GM23338 (cell line): ENCODE measurements around the gene ITPR3. TPM values are rescaled to one million over a fixed set of nuclear protein-coding genes. Genes with fewer than 3 reads are reported as not detected.

Source experiments
- ATAC-seq: fragments of 200-7000 bp; cut with Tn5 transposase; 3 replicates; pipeline ENCODE4 v1.9.1; 2020
- DNase-seq: peaks from one replicate; pipeline ENCODE4 v3.0.0-alpha.2; 2015; ENCODE audit warnings: low spot score
- H2AFZ ChIP-seq: fragments of 200-600 bp; sonication (generic); 2 replicates; pipeline ENCODE4 v1.8.0; 2016; ENCODE audit warnings: antibody characterized with exemption, mild to moderate bottlenecking, moderate library complexity
- H3F3A ChIP-seq: fragments of 200-600 bp; sonication (generic); replicated peaks from 2 replicates; pipeline ENCODE4 v1.8.0; 2017; ENCODE audit warnings: antibody characterized with exemption, mixed run types, low read depth
- H3K27ac ChIP-seq: fragments of 200-600 bp; sonication (generic); 2 replicates; pipeline ENCODE4 v1.6.1; 2016; ENCODE audit warnings: low read depth
- H3K27me3 ChIP-seq: fragments of 200-600 bp; sonication (generic); 2 replicates; pipeline ENCODE4 v1.8.0; 2016; ENCODE audit warnings: mild to moderate bottlenecking, mixed run types, moderate library complexity; ENCODE audit not compliant: insufficient read depth
- H3K36me3 ChIP-seq: fragments of 200-600 bp; sonication (generic); 2 replicates; pipeline ENCODE4 v1.8.0; 2016; ENCODE audit warnings: mild to moderate bottlenecking; ENCODE audit not compliant: insufficient read depth
- H3K4me1 ChIP-seq: fragments of 200-600 bp; sonication (generic); 2 replicates; pipeline ENCODE4 v1.8.0; 2016; ENCODE audit warnings: mild to moderate bottlenecking, moderate library complexity; ENCODE audit not compliant: insufficient read depth
- H3K4me2 ChIP-seq: fragments of 200-600 bp; sonication (generic); 2 replicates; pipeline ENCODE4 v1.7.1; 2017; ENCODE audit warnings: mixed run types
- H3K4me3 ChIP-seq: fragments of 200-600 bp; sonication (generic); 2 replicates; pipeline ENCODE4 v1.6.1; 2016; ENCODE audit warnings: mixed run types
- H3K79me2 ChIP-seq: fragments of 200-600 bp; sonication (generic); replicated peaks from 2 replicates; pipeline ENCODE4 v1.8.0; 2017; ENCODE audit warnings: mild to moderate bottlenecking; ENCODE audit not compliant: insufficient read depth
- H3K9me2 ChIP-seq: fragments of 200-600 bp; sonication (generic); 2 replicates; pipeline ENCODE4 v1.8.0; 2017; ENCODE audit not compliant: insufficient read depth
- H4K20me1 ChIP-seq: fragments of 200-600 bp; sonication (generic); replicated peaks from 2 replicates; pipeline ENCODE4 v1.8.0; 2017; ENCODE audit warnings: mild to moderate bottlenecking; ENCODE audit not compliant: insufficient read depth
- H3K27ac Mint-ChIP-seq: 2 replicates; pipeline ENCODE4 v1.8.0; 2020; ENCODE audit warnings: inconsistent platforms, mild to moderate bottlenecking, moderate library complexity, mixed read lengths
- H3K27me3 Mint-ChIP-seq: 3 replicates; pipeline ENCODE4 v1.8.0; 2022; ENCODE audit warnings: low read depth, mild to moderate bottlenecking, moderate library complexity, mixed read lengths, inconsistent platforms; ENCODE audit not compliant: insufficient read depth, poor library complexity
- H3K36me3 Mint-ChIP-seq: 3 replicates; pipeline ENCODE4 v1.8.0; 2021; ENCODE audit warnings: low read depth, mild to moderate bottlenecking, inconsistent platforms, moderate library complexity, mixed read lengths
- H3K4me1 Mint-ChIP-seq: 3 replicates; pipeline ENCODE4 v1.8.0; 2020; ENCODE audit warnings: mild to moderate bottlenecking, inconsistent platforms, mixed read lengths
- H3K4me3 Mint-ChIP-seq: 3 replicates; pipeline ENCODE4 v1.8.0; 2021; ENCODE audit warnings: moderate library complexity, mild to moderate bottlenecking, inconsistent platforms, mixed read lengths
- H3K9me3 Mint-ChIP-seq: 3 replicates; pipeline ENCODE4 v1.8.0; 2020; ENCODE audit warnings: moderate library complexity, mild to moderate bottlenecking, inconsistent platforms, mixed read lengths
- CREB1 ChIP-seq: fragments of 250-450 bp; sonication (Bioruptor Pico); IDR thresholded peaks from 2 replicates; pipeline ENCODE4 v1.5.0; 2020; ENCODE audit warnings: low read depth, mild to moderate bottlenecking, moderate library complexity
- EZH2 ChIP-seq: fragments of 200-600 bp; sonication (generic); IDR thresholded peaks from one replicate; pipeline ENCODE4 v1.8.0; 2017; ENCODE audit warnings: antibody characterized with exemption, mild to moderate bottlenecking, low read depth; ENCODE audit not compliant: unreplicated experiment
- EZH2phosphoT487 ChIP-seq: fragments of 200-600 bp; sonication (generic); IDR thresholded peaks from one replicate; pipeline ENCODE4 v1.8.1; 2018; ENCODE audit warnings: antibody characterized with exemption; ENCODE audit not compliant: unreplicated experiment
- JUNB ChIP-seq: IDR thresholded peaks from one replicate; pipeline ENCODE4 v1.6.1; 2016; ENCODE audit warnings: antibody characterized with exemption; ENCODE audit not compliant: unreplicated experiment
- NANOG ChIP-seq: IDR thresholded peaks from 2 replicates; pipeline ENCODE4 v1.6.1; 2016; ENCODE audit warnings: antibody characterized with exemption, borderline replicate concordance
- POLR2AphosphoS5 ChIP-seq: IDR thresholded peaks from 2 replicates; pipeline ENCODE4 v1.6.1; 2016; ENCODE audit warnings: antibody characterized with exemption, low read depth
- REST ChIP-seq: IDR thresholded peaks from one replicate; pipeline ENCODE4 v1.6.1; 2018; ENCODE audit warnings: antibody characterized with exemption; ENCODE audit not compliant: unreplicated experiment
- STAT1 ChIP-seq: IDR thresholded peaks from one replicate; pipeline ENCODE4 v1.6.1; 2016; ENCODE audit warnings: antibody characterized with exemption; ENCODE audit not compliant: unreplicated experiment
- ZNF114 ChIP-seq: fragments of 250-450 bp; sonication (Bioruptor Pico); IDR thresholded peaks from 2 replicates; pipeline ENCODE4 v1.5.0; 2020; ENCODE audit warnings: mild to moderate bottlenecking, moderate library complexity
- ZNF331 ChIP-seq: fragments of 250-450 bp; sonication (Bioruptor Pico); IDR thresholded peaks from 2 replicates; pipeline ENCODE4 v1.5.0; 2020; ENCODE audit warnings: low read depth, mild to moderate bottlenecking, moderate library complexity
- polyA plus RNA-seq: library from polyadenylated mRNA; unstranded; fragments of >200 nt; fragmentation: Nextera tagmentation; extraction: Ambion mirVana; gene quantifications from 2 replicates; pipeline ENCODE4 v1.2.1, GENCODE V29; 2016
- total RNA-seq: library from RNA; depleted of rRNA; stranded (reverse); fragments of >200 nt; shearing (Covaris generic); gene quantifications from 2 replicates; pipeline ENCODE4 v1.2.3, GENCODE V29; 2014
- TF ChIP-seq, protein P1 (sequence below): IDR thresholded peaks from 2 replicates; pipeline ENCODE4 v1.6.1; 2016; ENCODE audit warnings: antibody characterized with exemption
- TF ChIP-seq, protein P2 (sequence below), 2 experiments: fragments of 200-600 bp in 1 of 2; sonication (generic) in 1 of 2; conservative IDR thresholded peaks; 2 replicates each; pipeline versions ENCODE4 v1.5.1 to v1.6.1; 2016 to 2017; ENCODE audit warnings: antibody characterized with exemption in 2 of 2, low read depth in 2 of 2, mild to moderate bottlenecking in 2 of 2, moderate library complexity in 1 of 2

Gene ITPR3
- total and polyA plus RNA-seq, 2 experiments from 2014 or later, result 7.3 to 31.9 TPM

DNA sequence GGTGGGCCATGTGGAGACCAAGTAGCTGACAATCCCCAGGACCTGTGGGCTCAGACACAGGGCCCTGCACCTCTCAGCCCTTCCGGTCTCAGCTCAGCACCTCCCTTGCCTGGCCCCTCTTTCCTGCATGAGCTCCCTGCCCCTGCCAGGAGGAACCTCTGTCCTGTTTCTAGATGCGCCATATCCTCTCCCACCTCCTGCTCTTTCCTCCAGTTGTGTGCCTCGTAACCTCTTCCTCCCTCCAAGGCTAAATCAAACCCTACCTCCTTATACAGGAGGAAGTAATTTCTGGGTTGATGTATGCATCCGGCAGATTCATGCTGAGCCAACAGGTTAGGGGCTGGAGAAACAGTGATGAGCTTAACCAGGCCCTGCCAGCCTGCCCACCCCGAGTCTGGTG, 30.9 kb downstream of the ITPR3 start (continued):
- TF ChIP-seq REST (no peak), ZNF331 (CRISPR knock-in tag) (no peak)

DNA sequence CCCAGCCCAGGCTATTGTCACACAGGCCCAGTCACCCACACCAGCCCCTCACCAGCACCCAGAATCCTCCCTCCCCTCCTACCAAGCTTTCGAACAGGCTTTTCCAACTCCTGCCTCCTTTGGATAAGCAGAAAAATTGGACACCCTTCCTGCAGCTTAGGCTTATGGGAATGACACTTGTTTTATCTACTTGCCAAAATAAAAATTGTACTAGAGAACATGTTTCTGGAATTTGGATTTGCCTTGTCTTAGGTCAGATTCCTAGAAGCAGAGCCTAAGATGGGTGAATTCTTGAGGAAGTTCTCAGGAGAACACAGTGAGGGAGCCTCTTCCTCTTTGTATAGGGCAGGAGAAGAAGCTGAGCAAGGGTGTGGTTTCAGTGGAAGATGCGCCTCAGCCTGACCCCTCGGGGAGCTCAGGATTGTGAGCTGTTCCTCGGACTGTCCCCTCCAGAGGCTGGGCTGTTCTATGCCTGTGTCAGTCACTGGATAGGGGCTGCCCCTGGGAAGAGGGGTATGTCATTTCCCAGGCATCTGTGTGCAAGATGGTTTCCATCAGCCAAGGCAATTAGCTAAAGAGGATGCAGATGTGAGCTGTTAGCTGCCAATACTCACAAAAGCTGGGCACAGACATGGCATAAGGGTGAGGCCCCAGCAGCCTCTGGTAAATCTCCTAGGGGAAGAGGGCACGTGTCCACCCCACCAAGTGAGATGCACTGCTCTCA, 33.9 kb downstream of the ITPR3 start:
- Histone ChIP-seq H3K27me3 (no peaks in the 10 kb centered on the region), H3F3A (no peaks in the 10 kb centered on the region), H3K4me3 (no peak overlapping the region), H2AFZ (no peak overlapping the region), H3K4me2 (no peak overlapping the region), H3K9me2 (no peaks in the 10 kb centered on the region), H3K27ac (no peak overlapping the region), H3K4me1 (no peaks in the 10 kb centered on the region), H3K79me2 (no peaks in the 10 kb centered on the region), H4K20me1 (no peaks in the 10 kb centered on the region; the same call in 1 of the 2 replicates), H3K36me3 (no peaks in the 10 kb centered on the region)
- no peak overlapping the region for H3K4me3 Mint-ChIP-seq
- H3K27ac Mint-ChIP-seq, result 0 out of 2 replicates have a peak overlapping the region, but pooled peaks have one; percentile 66
- peaks cover 16% of the 10 kb centered on the region for H3K27me3 Mint-ChIP-seq
- no peak for ATAC-seq
- H3K4me1 Mint-ChIP-seq, result peaks cover 23% of the 10 kb centered on the region
- H3K9me3 Mint-ChIP-seq, result no peaks in the 10 kb centered on the region
- no peak for DNase-seq
- H3K36me3 Mint-ChIP-seq, result no peaks in the 10 kb centered on the region; the same call in 2 of the 3 replicates
- no peak for TF ChIP-seq NANOG
- TF ChIP-seq, protein P1, sequence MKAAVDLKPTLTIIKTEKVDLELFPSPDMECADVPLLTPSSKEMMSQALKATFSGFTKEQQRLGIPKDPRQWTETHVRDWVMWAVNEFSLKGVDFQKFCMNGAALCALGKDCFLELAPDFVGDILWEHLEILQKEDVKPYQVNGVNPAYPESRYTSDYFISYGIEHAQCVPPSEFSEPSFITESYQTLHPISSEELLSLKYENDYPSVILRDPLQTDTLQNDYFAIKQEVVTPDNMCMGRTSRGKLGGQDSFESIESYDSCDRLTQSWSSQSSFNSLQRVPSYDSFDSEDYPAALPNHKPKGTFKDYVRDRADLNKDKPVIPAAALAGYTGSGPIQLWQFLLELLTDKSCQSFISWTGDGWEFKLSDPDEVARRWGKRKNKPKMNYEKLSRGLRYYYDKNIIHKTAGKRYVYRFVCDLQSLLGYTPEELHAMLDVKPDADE, result no peak
- TF ChIP-seq ZNF114 (CRISPR knock-in tag), result no peak
- no peak for TF ChIP-seq STAT1
- no peak for TF ChIP-seq ZNF331 (CRISPR knock-in tag)
- TF ChIP-seq POLR2AphosphoS5, result no peak
- no peak for TF ChIP-seq CREB1 (CRISPR knock-in tag)
- no peak for TF ChIP-seq EZH2phosphoT487
- TF ChIP-seq, protein P2, sequence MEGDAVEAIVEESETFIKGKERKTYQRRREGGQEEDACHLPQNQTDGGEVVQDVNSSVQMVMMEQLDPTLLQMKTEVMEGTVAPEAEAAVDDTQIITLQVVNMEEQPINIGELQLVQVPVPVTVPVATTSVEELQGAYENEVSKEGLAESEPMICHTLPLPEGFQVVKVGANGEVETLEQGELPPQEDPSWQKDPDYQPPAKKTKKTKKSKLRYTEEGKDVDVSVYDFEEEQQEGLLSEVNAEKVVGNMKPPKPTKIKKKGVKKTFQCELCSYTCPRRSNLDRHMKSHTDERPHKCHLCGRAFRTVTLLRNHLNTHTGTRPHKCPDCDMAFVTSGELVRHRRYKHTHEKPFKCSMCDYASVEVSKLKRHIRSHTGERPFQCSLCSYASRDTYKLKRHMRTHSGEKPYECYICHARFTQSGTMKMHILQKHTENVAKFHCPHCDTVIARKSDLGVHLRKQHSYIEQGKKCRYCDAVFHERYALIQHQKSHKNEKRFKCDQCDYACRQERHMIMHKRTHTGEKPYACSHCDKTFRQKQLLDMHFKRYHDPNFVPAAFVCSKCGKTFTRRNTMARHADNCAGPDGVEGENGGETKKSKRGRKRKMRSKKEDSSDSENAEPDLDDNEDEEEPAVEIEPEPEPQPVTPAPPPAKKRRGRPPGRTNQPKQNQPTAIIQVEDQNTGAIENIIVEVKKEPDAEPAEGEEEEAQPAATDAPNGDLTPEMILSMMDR (conservative IDR thresholded peaks at IDR 0.05; ENCODE audit: low read depth in 2 of 2), result no peak
- TF ChIP-seq EZH2, result no peak
- no peak for TF ChIP-seq JUNB
- TF ChIP-seq REST, result no peak
